Left lung (tissue), 10 donors: ENCODE measurements around the gene SLC7A11. TPM values are rescaled to one million over a fixed set of nuclear protein-coding genes. Genes with fewer than 3 reads are reported as not detected.

ENCODE experiments used
- ATAC-seq: fragments of 200-7000 bp; cut with Tn5 transposase; one replicate; pipeline ENCODE4 v1.9.1; 2020; ENCODE audit warnings: moderate library complexity
- DNase-seq, 4 donors: peaks; one replicate each; pipeline ENCODE4 v3.0.0-alpha.2; 2013 to 2020
- H3K27ac ChIP-seq, 2 donors: fragments of 200-600 bp; sonication (generic) in 1 of 2; one replicate each; pipeline versions ENCODE4 v1.5.0 to v1.8.0; 2020 to 2021
- H3K27me3 ChIP-seq, 2 donors: fragments of 200-600 bp; sonication (generic) in 1 of 2; one replicate each; pipeline versions ENCODE4 v1.5.0 to v1.8.0; 2020 to 2021
- H3K36me3 ChIP-seq, 2 donors: fragments of 200-600 bp; sonication (generic) in 1 of 2; one replicate each; pipeline versions ENCODE4 v1.5.0 to v1.8.0; 2020 to 2021
- H3K4me1 ChIP-seq, 2 donors: fragments of 200-600 bp; one replicate each; pipeline ENCODE4 v1.8.0; 2021
- H3K4me3 ChIP-seq, 2 donors: fragments of 200-600 bp; sonication (generic) in 1 of 2; one replicate each; pipeline versions ENCODE4 v1.5.0 to v1.8.0; 2020 to 2021; ENCODE audit warnings: mild to moderate bottlenecking in 1 of 2
- H3K9me3 ChIP-seq, 2 donors: fragments of 200-600 bp; sonication (generic) in 1 of 2; one replicate each; pipeline versions ENCODE4 v1.5.0 to v1.8.0; 2020 to 2021
- intact Hi-C, 2 donors: fragments of 100-400 bp; cut with DNase I; formaldehyde crosslinking; loops; one replicate each; pipeline versions ENCODE4 v1.11.2 to v1.14.2; 2022
- polyA plus RNA-seq, 6 donors: library from polyadenylated mRNA; unstranded; fragments of 120-200 nt; gene quantifications; one replicate each; pipeline ENCODE4 v1.2.1, GENCODE V29; 2013; ENCODE audit not compliant: insufficient read length in 6 of 6
- total RNA-seq, 2 donors: library from RNA; stranded (reverse); fragmentation: NEBNext Ultra II Directional; extraction: Animal tissue kit (Norgen Biotek cat#: 25700); gene quantifications; one replicate each; pipeline ENCODE4 v1.2.1, GENCODE V29; 2021
- TF ChIP-seq, protein P1 (sequence below), 2 donors: fragments of 200-600 bp; sonication (generic) in 1 of 2; IDR thresholded peaks; one replicate each; pipeline versions ENCODE4 v1.5.0 to v1.8.0; 2021; ENCODE audit warnings: antibody characterized with exemption in 2 of 2
- donor health status: DM: no; HTN: yes; CAD: no.
- donor health status: DM: no; HTN: no; CAD: no.

The SLC7A11 gene
- total and polyA plus RNA-seq, 8 donors, result 0.61 to 13.2 (median 0.90) TPM

DNA sequence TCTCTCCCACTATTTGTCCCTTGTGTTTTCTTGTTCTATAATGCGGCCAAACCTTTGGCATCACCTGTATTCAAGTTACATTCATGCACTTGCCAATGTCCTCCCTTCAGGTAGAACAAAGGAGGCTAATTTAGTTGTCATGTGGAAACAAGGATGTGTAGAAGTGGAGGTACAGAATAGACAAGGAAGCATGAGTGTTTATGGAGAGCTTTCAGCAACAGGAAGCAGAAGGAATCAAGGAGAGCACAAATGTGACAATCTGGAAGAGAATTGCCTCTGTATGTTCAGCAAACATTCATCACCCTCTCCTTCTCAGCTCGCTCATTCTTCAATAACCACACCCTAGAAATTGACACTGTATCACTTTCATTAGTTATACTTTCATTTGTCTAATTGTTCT lies 103.4 kb downstream of the SLC7A11 start:
- no peaks in the 10 kb centered on the region for H3K27me3 ChIP-seq
- no peaks in the 10 kb centered on the region for H3K4me1 ChIP-seq
- no peaks in the 10 kb centered on the region for H3K9me3 ChIP-seq
- intact Hi-C loops, result no loop called here
- H3K4me3 ChIP-seq, result no peak overlapping the region
- no peak overlapping the region for H3K27ac ChIP-seq
- DNase-seq (no peak), ATAC-seq (no peak)
- TF ChIP-seq, protein P1, sequence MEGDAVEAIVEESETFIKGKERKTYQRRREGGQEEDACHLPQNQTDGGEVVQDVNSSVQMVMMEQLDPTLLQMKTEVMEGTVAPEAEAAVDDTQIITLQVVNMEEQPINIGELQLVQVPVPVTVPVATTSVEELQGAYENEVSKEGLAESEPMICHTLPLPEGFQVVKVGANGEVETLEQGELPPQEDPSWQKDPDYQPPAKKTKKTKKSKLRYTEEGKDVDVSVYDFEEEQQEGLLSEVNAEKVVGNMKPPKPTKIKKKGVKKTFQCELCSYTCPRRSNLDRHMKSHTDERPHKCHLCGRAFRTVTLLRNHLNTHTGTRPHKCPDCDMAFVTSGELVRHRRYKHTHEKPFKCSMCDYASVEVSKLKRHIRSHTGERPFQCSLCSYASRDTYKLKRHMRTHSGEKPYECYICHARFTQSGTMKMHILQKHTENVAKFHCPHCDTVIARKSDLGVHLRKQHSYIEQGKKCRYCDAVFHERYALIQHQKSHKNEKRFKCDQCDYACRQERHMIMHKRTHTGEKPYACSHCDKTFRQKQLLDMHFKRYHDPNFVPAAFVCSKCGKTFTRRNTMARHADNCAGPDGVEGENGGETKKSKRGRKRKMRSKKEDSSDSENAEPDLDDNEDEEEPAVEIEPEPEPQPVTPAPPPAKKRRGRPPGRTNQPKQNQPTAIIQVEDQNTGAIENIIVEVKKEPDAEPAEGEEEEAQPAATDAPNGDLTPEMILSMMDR (IDR thresholded peaks at IDR 0.05), result no peak
- H3K36me3 ChIP-seq, result no peaks in the 10 kb centered on the region

DNA sequence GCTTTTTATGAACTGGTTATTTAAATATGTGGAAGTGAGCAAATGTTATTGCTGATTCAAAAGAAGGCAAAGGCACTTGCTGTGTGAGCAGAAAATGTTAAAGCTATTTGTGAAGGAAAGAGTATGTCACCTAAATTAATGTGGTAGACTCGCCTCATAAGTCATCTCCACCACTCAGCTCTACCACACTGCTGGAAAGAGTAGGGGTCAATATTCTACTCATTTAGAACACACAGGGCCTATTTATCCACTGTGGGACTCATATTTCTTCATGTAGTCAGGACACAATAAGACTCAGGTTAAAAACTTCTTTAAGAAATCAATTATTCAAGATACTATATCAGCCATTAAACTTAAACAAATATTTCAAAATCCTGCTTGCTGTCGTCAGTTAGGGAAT lies 106.5 kb downstream of the SLC7A11 start:
- Histone ChIP-seq H3K36me3 (no peaks in the 10 kb centered on the region), H3K27ac (no peak overlapping the region), H3K4me3 (no peak overlapping the region), H3K4me1 (no peaks in the 10 kb centered on the region), H3K9me3 (peaks cover 0 to 28% of the 10 kb centered on the region in 2 donors), H3K27me3 (no peaks in the 10 kb centered on the region)
- DNase-seq (no peak), ATAC-seq (no peak)
- intact Hi-C loops, result no loop called here
- TF ChIP-seq, protein P1 (IDR thresholded peaks at IDR 0.05), result no peak

DNA sequence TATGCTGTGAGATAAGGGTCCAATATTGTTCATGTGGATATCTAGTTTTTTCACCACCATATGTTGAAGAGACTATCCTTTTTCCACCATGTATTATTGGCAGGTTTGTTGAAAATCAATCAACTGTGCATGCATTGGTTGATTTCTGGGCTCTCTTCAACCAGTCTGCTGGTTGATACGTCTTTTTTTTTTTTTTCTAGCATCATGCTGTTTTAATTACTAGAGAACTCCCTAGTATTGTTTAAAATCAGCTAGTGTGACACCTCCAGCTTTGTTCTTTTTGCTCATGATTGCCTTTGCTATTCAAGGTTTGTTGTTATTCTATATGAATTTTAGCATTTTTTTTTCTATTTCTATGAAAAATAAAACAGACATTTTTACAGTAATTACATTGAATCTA lies 123.9 kb downstream of the SLC7A11 start:
- Histone ChIP-seq H3K27ac (no peak overlapping the region), H3K4me3 (no peak overlapping the region), H3K9me3 (peaks cover 0 to 7% of the 10 kb centered on the region in 2 donors), H3K27me3 (no peaks in the 10 kb centered on the region), H3K4me1 (no peaks in the 10 kb centered on the region), H3K36me3 (no peaks in the 10 kb centered on the region)
- ATAC-seq, result no peak
- TF ChIP-seq, protein P1 (IDR thresholded peaks at IDR 0.05), result no peak
- intact Hi-C loops, result no loop called here
- DNase-seq, result no peak

DNA sequence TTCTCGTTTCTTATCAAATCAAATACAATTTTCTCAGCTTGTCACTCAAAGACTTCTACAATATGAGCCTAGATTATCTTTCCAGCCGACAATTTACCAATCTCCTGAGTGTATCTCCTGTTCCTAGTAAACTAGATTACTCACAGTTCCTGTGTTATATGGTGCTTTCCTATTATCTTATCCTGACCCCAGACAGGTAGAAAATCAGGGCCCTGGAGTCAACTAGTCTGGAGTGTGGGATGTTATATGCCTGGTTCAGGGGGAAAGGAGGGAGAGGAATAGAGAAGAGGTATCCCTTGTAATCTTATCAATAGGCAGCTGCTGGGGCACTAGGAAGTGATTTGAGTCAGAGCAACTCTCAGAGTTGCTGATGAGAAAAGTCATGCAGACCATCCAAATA lies 127.1 kb downstream of the SLC7A11 start:
- no peak overlapping the region for H3K27ac ChIP-seq
- H3K36me3 ChIP-seq, result no peaks in the 10 kb centered on the region
- no peak for ATAC-seq
- TF ChIP-seq, protein P1 (IDR thresholded peaks at IDR 0.05), result no peak
- H3K4me3 ChIP-seq, result no peak overlapping the region
- DNase-seq, result no peak
- no peaks in the 10 kb centered on the region for H3K4me1 ChIP-seq
- intact Hi-C loops, result no loop called here
- no peaks in the 10 kb centered on the region for H3K9me3 ChIP-seq
- H3K27me3 ChIP-seq, result no peaks in the 10 kb centered on the region

DNA sequence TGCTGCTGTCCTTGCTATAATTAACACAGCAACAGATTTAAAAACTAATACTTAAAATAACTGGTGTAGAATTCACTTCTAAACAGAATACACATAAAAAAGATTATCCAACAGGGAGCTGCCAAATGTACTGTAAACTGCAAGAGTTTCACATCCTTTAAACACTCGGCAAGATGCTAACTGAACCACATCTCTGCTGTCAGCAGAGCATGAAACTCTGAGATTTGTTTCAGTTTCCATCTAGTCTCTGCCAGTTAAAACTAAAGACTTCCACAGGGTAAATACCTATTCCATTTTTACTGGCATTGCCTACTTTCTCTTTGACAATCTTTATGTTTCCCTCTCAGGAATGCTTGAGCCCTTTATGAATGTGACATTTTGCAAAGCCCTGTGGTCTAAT lies 127.7 kb downstream of the SLC7A11 start:
- intact Hi-C loops, result no loop called here

More for the DNA sequence above, 127.7 kb downstream of the SLC7A11 start:
- TF ChIP-seq, protein P1 (IDR thresholded peaks at IDR 0.05), result no peak
- H3K27me3 ChIP-seq, result no peaks in the 10 kb centered on the region
- H3K4me1 ChIP-seq, result no peaks in the 10 kb centered on the region
- DNase-seq (no peak), ATAC-seq (no peak)
- H3K36me3 ChIP-seq, result no peaks in the 10 kb centered on the region
- H3K27ac ChIP-seq, result no peak overlapping the region
- H3K4me3 ChIP-seq, result no peak overlapping the region
- no peaks in the 10 kb centered on the region for H3K9me3 ChIP-seq
